ENCODE data around the gene CFAP61. TPM values are rescaled to one million over a fixed set of nuclear protein-coding genes. Genes with fewer than 3 reads are reported as not detected.

CFAP61 gene
- total and polyA plus RNA-seq, 7 experiments from 2014 or later = not detected

- H3K36me3 ChIP-seq (ENCODE audit: control insufficient read depth in 2 of 3, insufficient read depth in 3 of 3, low read length in 3 of 3) = peaks cover 0 to 14% (median 0%) of the 10 kb centered on the region in 3 experiments
- ChIA-PET POLR2A (interaction anchor here (1.2 kb wide), 1 partner anchor 34 kb away, joined by 3 read pairs; the partner anchor contains the start of genes CFAP61 and CRNKL1), CTCF (interaction anchor here (3.0 kb wide), 1 partner anchor 34 kb away, joined by 29 read pairs; the partner anchor contains the start of genes CFAP61 and CRNKL1)
- intact Hi-C loops (cut with micrococcal nuclease) = loop anchor here in 1 of 2 donors (5.0 kb wide), 4 partner anchors 1226 to 1881 kb away; partner anchors contain the start of genes DTD1, KAT14, PET117 and ZNF133
- ATAC-seq (no peak), DNase-seq (no peak)
- no peaks in the 10 kb centered on the region for H3K9me3 ChIP-seq (ENCODE audit: control insufficient read depth in 2 of 3, low read length in 3 of 3)
- peaks cover 36 to 69% (median 66%) of the 10 kb centered on the region in 7 donors for H3K4me1 Mint-ChIP-seq
- peak overlapping the region; percentile 85 to 95 (median 92) for H3K4me3 Mint-ChIP-seq
- peak overlapping the region; percentile 83 for H3K27ac ChIP-seq (ENCODE audit: low read depth, low read length)
- H3K27ac Mint-ChIP-seq = peak overlapping the region; percentile 60 to 94 (median 90)
- peaks cover 9 to 28% of the 10 kb centered on the region in 2 donors for H3K4me1 ChIP-seq (ENCODE audit: control insufficient read depth in 2 of 2, insufficient read depth in 2 of 2, low read length in 2 of 2)
- H3K27me3 ChIP-seq (ENCODE audit: control insufficient read depth in 2 of 2, insufficient read depth in 2 of 2, low read length in 2 of 2) = no peaks in the 10 kb centered on the region
- no peaks in the 10 kb centered on the region for H3K27me3 Mint-ChIP-seq
- H3K9me3 Mint-ChIP-seq = no peaks in the 10 kb centered on the region
- H3K36me3 Mint-ChIP-seq = peaks cover 0 to 4% (median under 1%) of the 10 kb centered on the region in 5 donors
- H3K4me3 ChIP-seq (ENCODE audit: low read length) = no peak overlapping the region
Measured at GRCh38 chr20:20018366-20018765, 34.0 kb upstream of the CFAP61 start.

- intact Hi-C loops (cut with micrococcal nuclease) = loop anchor here in 1 of 2 donors (5.0 kb wide), 4 partner anchors 1227 to 1882 kb away; partner anchors contain the start of genes DTD1, KAT14, PET117 and ZNF133
- Histone ChIP-seq H3K27me3 (ENCODE audit: control insufficient read depth in 2 of 2, insufficient read depth in 2 of 2, low read length in 2 of 2) (no peaks in the 10 kb centered on the region), H3K9me3 (ENCODE audit: control insufficient read depth in 2 of 3, low read length in 3 of 3) (no peaks in the 10 kb centered on the region), H3K4me3 (ENCODE audit: low read length) (no peak overlapping the region), H3K36me3 (ENCODE audit: control insufficient read depth in 2 of 3, insufficient read depth in 3 of 3, low read length in 3 of 3) (peaks cover 0 to 18% (median 0%) of the 10 kb centered on the region in 3 experiments), H3K4me1 (ENCODE audit: control insufficient read depth in 2 of 2, insufficient read depth in 2 of 2, low read length in 2 of 2) (peaks cover 9 to 28% of the 10 kb centered on the region in 2 donors), H3K27ac (ENCODE audit: low read depth, low read length) (peak overlapping the region; percentile 83)
- Mint-ChIP-seq H3K4me1 (peaks cover 36 to 77% (median 73%) of the 10 kb centered on the region in 7 donors), H3K27ac (peak overlapping the region in 7 of 9 donors; percentile 76 to 93 (median 90)), H3K27me3 (no peaks in the 10 kb centered on the region), H3K4me3 (peak overlapping the region; percentile 85 to 95 (median 92)), H3K36me3 (peaks cover 0 to 9% (median 4%) of the 10 kb centered on the region in 5 donors), H3K9me3 (no peaks in the 10 kb centered on the region)
- ATAC-seq (no peak), DNase-seq (no peak)
- ChIA-PET CTCF (no interaction called here), POLR2A (interaction anchor here (1.2 kb wide), 1 partner anchor 33 kb away, joined by 3 read pairs; the partner anchor contains the start of genes CFAP61 and CRNKL1)
Measured at GRCh38 chr20:20019123-20019522, 33.2 kb upstream of the CFAP61 start.

- Histone ChIP-seq H3K4me3 (ENCODE audit: low read length) (no peak overlapping the region), H3K4me1 (ENCODE audit: control insufficient read depth in 2 of 2, insufficient read depth in 2 of 2, low read length in 2 of 2) (peaks cover 9 to 28% of the 10 kb centered on the region in 2 donors), H3K9me3 (ENCODE audit: control insufficient read depth in 2 of 3, low read length in 3 of 3) (no peaks in the 10 kb centered on the region), H3K36me3 (ENCODE audit: control insufficient read depth in 2 of 3, insufficient read depth in 3 of 3, low read length in 3 of 3) (peaks cover 0 to 18% (median 0%) of the 10 kb centered on the region in 3 experiments), H3K27me3 (ENCODE audit: control insufficient read depth in 2 of 2, insufficient read depth in 2 of 2, low read length in 2 of 2) (no peaks in the 10 kb centered on the region), H3K27ac (ENCODE audit: low read depth, low read length) (no peak overlapping the region)
- intact Hi-C loops (cut with micrococcal nuclease) = no loop called here
- Mint-ChIP-seq H3K27ac (peak overlapping the region; percentile 41 to 88 (median 66)), H3K27me3 (no peaks in the 10 kb centered on the region), H3K4me1 (peaks cover 41 to 75% (median 66%) of the 10 kb centered on the region in 7 donors), H3K36me3 (peaks cover 0 to 16% (median 4%) of the 10 kb centered on the region in 5 donors), H3K9me3 (no peaks in the 10 kb centered on the region), H3K4me3 (peak overlapping the region in 4 of 10 donors; percentile 2 to 93 (median 46))
- ChIA-PET POLR2A (interaction anchor here (1.0 kb wide), 1 partner anchor 31 kb away, joined by 4 read pairs; the partner anchor contains the start of genes CFAP61 and CRNKL1), CTCF (no interaction called here)
- DNase-seq (no peak), ATAC-seq (no peak)
Measured at GRCh38 chr20:20020908-20021307, 31.4 kb upstream of the CFAP61 start.

- H3K36me3 Mint-ChIP-seq = peaks cover 0 to 16% (median 6%) of the 10 kb centered on the region in 5 donors
- Histone ChIP-seq H3K27me3 (ENCODE audit: control insufficient read depth in 2 of 2, insufficient read depth in 2 of 2, low read length in 2 of 2) (no peaks in the 10 kb centered on the region), H3K27ac (ENCODE audit: low read depth, low read length) (no peak overlapping the region), H3K4me1 (ENCODE audit: control insufficient read depth in 2 of 2, insufficient read depth in 2 of 2, low read length in 2 of 2) (peaks cover 9 to 28% of the 10 kb centered on the region in 2 donors), H3K36me3 (ENCODE audit: control insufficient read depth in 2 of 3, insufficient read depth in 3 of 3, low read length in 3 of 3) (peaks cover 0 to 22% (median 0%) of the 10 kb centered on the region in 3 experiments), H3K9me3 (ENCODE audit: control insufficient read depth in 2 of 3, low read length in 3 of 3) (no peaks in the 10 kb centered on the region), H3K4me3 (ENCODE audit: low read length) (no peak overlapping the region)
- ChIA-PET POLR2A (no interaction called here), CTCF (no interaction called here)
- intact Hi-C loops (cut with micrococcal nuclease) = loop anchor here in 1 of 2 donors (1.0 kb wide), 1 partner anchor 30 kb away; the partner anchor contains the start of genes CFAP61 and CRNKL1
- peak overlapping the region in 7 of 9 donors; percentile 5 to 71 (median 41) for H3K27ac Mint-ChIP-seq
- H3K4me1 Mint-ChIP-seq = peaks cover 41 to 73% (median 61%) of the 10 kb centered on the region in 7 donors
- ATAC-seq (no peak), DNase-seq (no peak)
- no peaks in the 10 kb centered on the region for H3K27me3 Mint-ChIP-seq
- peak overlapping the region in 1 of 10 donors; percentile 65 for H3K4me3 Mint-ChIP-seq
- no peaks in the 10 kb centered on the region for H3K9me3 Mint-ChIP-seq
Measured at GRCh38 chr20:20021835-20022234, 30.5 kb upstream of the CFAP61 start.

GRCh38 chr20:20022498-20022897 lies 29.8 kb upstream of the CFAP61 start:
- CTCF ChIA-PET = no interaction called here
- no peaks in the 10 kb centered on the region for H3K27me3 Mint-ChIP-seq

GRCh38 chr20:20023395-20023794 lies 28.9 kb upstream of the CFAP61 start:
- H3K9me3 Mint-ChIP-seq = no peaks in the 10 kb centered on the region
- DNase-seq (no peak), ATAC-seq (no peak)
- H3K4me3 ChIP-seq (ENCODE audit: low read length) = no peak overlapping the region
- no peaks in the 10 kb centered on the region for H3K9me3 ChIP-seq (ENCODE audit: control insufficient read depth in 2 of 3, low read length in 3 of 3)
- peaks cover 0 to 24% (median 8%) of the 10 kb centered on the region in 5 donors for H3K36me3 Mint-ChIP-seq
- ChIA-PET CTCF (no interaction called here), POLR2A (interaction anchor here (0.7 kb wide), 1 partner anchor 28 kb away, joined by 3 read pairs; no protein-coding TSS in a partner anchor)
- peaks cover 0 to 20% (median 0%) of the 10 kb centered on the region in 3 experiments for H3K36me3 ChIP-seq (ENCODE audit: control insufficient read depth in 2 of 3, insufficient read depth in 3 of 3, low read length in 3 of 3)
- peaks cover 2 to 21% of the 10 kb centered on the region in 2 donors for H3K4me1 ChIP-seq (ENCODE audit: control insufficient read depth in 2 of 2, insufficient read depth in 2 of 2, low read length in 2 of 2)
- H3K27me3 ChIP-seq (ENCODE audit: control insufficient read depth in 2 of 2, insufficient read depth in 2 of 2, low read length in 2 of 2) = no peaks in the 10 kb centered on the region
- H3K27ac Mint-ChIP-seq = peak overlapping the region in 5 of 9 donors; percentile 5 to 82 (median 56)
- intact Hi-C loops (cut with micrococcal nuclease) = no loop called here
- no peaks in the 10 kb centered on the region for H3K27me3 Mint-ChIP-seq
- no peak overlapping the region for H3K4me3 Mint-ChIP-seq
- no peak overlapping the region for H3K27ac ChIP-seq (ENCODE audit: low read depth, low read length)
- peaks cover 31 to 62% (median 49%) of the 10 kb centered on the region in 7 donors for H3K4me1 Mint-ChIP-seq

More at GRCh38 chr20:20022498-20022897, 29.8 kb upstream of the CFAP61 start:
- no peaks in the 10 kb centered on the region for H3K9me3 ChIP-seq (ENCODE audit: control insufficient read depth in 2 of 3, low read length in 3 of 3)
- H3K4me3 ChIP-seq (ENCODE audit: low read length) = no peak overlapping the region
- H3K27me3 ChIP-seq (ENCODE audit: control insufficient read depth in 2 of 2, insufficient read depth in 2 of 2, low read length in 2 of 2) = no peaks in the 10 kb centered on the region
- POLR2A ChIA-PET = no interaction called here
- peaks cover 0 to 22% (median 0%) of the 10 kb centered on the region in 3 experiments for H3K36me3 ChIP-seq (ENCODE audit: control insufficient read depth in 2 of 3, insufficient read depth in 3 of 3, low read length in 3 of 3)
- no peak overlapping the region for H3K27ac ChIP-seq (ENCODE audit: low read depth, low read length)
- H3K4me1 Mint-ChIP-seq = peaks cover 38 to 70% (median 57%) of the 10 kb centered on the region in 7 donors
- intact Hi-C loops (cut with micrococcal nuclease) = loop anchor here in 1 of 2 donors (1.0 kb wide), 1 partner anchor 30 kb away; the partner anchor contains the start of genes CFAP61 and CRNKL1
- H3K36me3 Mint-ChIP-seq = peaks cover 0 to 18% (median 7%) of the 10 kb centered on the region in 5 donors
- DNase-seq (no peak), ATAC-seq (no peak)
- peak overlapping the region in 1 of 10 donors; percentile 70 for H3K4me3 Mint-ChIP-seq
- H3K9me3 Mint-ChIP-seq = no peaks in the 10 kb centered on the region
- peaks cover 9 to 28% of the 10 kb centered on the region in 2 donors for H3K4me1 ChIP-seq (ENCODE audit: control insufficient read depth in 2 of 2, insufficient read depth in 2 of 2, low read length in 2 of 2)
- peak overlapping the region in 5 of 9 donors; percentile 25 to 82 (median 41) for H3K27ac Mint-ChIP-seq

Data from naive thymus-derived CD4-positive, alpha-beta T cell (primary cell).